ENCODE results near the gene CARS2.

DNA sequence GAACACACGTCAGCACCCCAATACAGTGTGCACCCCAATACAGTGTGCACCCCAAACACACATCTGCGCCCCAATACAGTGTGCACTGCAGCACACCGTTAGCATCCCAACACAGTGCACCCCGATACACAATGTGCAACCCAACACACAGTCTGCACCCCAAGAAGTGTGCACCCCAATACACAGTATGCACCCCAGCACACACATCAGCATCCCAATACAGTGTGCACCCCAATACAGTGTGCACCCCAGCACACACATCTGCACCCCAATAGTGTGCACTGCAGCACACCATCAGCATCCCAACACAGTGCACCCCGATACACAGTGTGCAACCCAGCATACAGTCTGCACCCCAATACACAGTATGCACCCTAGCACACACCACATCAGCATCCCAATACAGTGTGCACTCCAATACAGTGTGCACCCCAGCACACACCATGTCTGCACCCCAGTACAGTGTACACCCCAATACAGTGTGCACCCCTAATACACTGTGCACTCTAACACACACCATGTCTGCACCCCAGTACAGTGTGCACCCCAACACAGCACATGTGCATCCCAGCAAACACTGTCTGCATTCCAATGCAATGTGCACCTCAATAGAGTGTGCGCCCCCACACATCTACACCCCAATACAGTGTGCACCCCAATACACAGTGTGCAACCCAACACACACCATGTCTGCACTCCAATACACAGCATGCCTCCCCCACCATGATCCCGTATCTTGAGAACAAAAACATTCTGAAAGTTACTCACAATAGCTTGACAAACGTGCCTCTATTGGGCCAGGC, 855 bp upstream of the CARS2 start:
- TF ChIP-seq CTCF (conservative IDR thresholded peaks at IDR 0.05 in 1 of 2, IDR thresholded peaks at IDR 0.05 in 1 of 2; ENCODE audit: extremely low read depth in 1 of 2, insufficient read depth in 1 of 2, low read depth in 1 of 2, low read length in 2 of 2) (no peak), EZH2 (IDR thresholded peaks at IDR 0.05; ENCODE audit: borderline replicate concordance, low read length) (no peak)
